Fibroblast of lung (primary cell): Measurements from ENCODE around the gene KRT39. TPM values are rescaled to one million over a fixed set of nuclear protein-coding genes. Genes with fewer than 3 reads are reported as not detected.
A peak's percentile ranks its signal among the peaks of the same experiment; 100 is the strongest.

Experiments used
- DNase-seq, 2 donors: peaks; one replicate each; pipeline versions ENCODE4 v3.0.0 to v3.0.0-alpha.2; 2010; ENCODE audit warnings: low read depth in 2 of 2
- H2AFZ ChIP-seq: 2 replicates; pipeline ENCODE4 v1.5.1; 2012; ENCODE audit warnings: low read length, control low read depth, inconsistent platforms
- H3K27ac ChIP-seq: 2 replicates; pipeline ENCODE4 v1.5.1; 2011; ENCODE audit warnings: low read length, control low read depth; ENCODE audit not compliant: insufficient read depth
- H3K27me3 ChIP-seq: 2 replicates; pipeline ENCODE4 v1.5.1; 2011; ENCODE audit warnings: mild to moderate bottlenecking, low read length; ENCODE audit not compliant: control insufficient read depth, insufficient read depth
- H3K36me3 ChIP-seq: 2 replicates; pipeline ENCODE4 v1.5.1; 2011; ENCODE audit warnings: low read length; ENCODE audit not compliant: control insufficient read depth, insufficient read depth
- H3K4me1 ChIP-seq: 2 replicates; pipeline ENCODE4 v1.5.1; 2011; ENCODE audit warnings: low read length; ENCODE audit not compliant: control insufficient read depth, insufficient read depth; ENCODE audit errors: extremely low read depth
- H3K4me2 ChIP-seq: 2 replicates; pipeline ENCODE4 v1.5.1; 2011; ENCODE audit warnings: low read length, control low read depth; ENCODE audit not compliant: insufficient read depth; ENCODE audit errors: extremely low read depth
- H3K4me3 ChIP-seq, 4 experiments: fragments of 200-600 bp in 1 of 4; sonication (generic) in 1 of 4; replicated peaks in 1 of 4; 2 replicates each; pipeline ENCODE4 v1.5.1; 2011 to 2016; ENCODE audit warnings: low read length in 4 of 4, low read depth in 3 of 4, mild to moderate bottlenecking in 3 of 4, control low read depth in 2 of 4, inconsistent platforms in 1 of 4, mixed read lengths in 1 of 4; ENCODE audit not compliant: insufficient read depth in 1 of 4; ENCODE audit errors: control extremely low read depth in 1 of 4
- H3K79me2 ChIP-seq: 2 replicates; pipeline ENCODE4 v1.5.1; 2012; ENCODE audit warnings: mild to moderate bottlenecking, low read length, inconsistent platforms; ENCODE audit not compliant: control insufficient read depth, insufficient read depth
- H3K9ac ChIP-seq: 2 replicates; pipeline ENCODE4 v1.5.1; 2011; ENCODE audit warnings: mild to moderate bottlenecking, low read length, control low read depth; ENCODE audit not compliant: insufficient read depth
- H3K9me3 ChIP-seq: 2 replicates; pipeline ENCODE4 v1.5.1; 2012; ENCODE audit warnings: low read depth, low read length; ENCODE audit not compliant: control insufficient read depth, insufficient read depth
- H4K20me1 ChIP-seq: 2 replicates; pipeline ENCODE4 v1.5.1; 2011; ENCODE audit warnings: low read length; ENCODE audit not compliant: control insufficient read depth, insufficient read depth; ENCODE audit errors: extremely low read depth
- EZH2 ChIP-seq: IDR thresholded peaks from 2 replicates; pipeline ENCODE4 v1.5.1; 2012; ENCODE audit warnings: low read length, control low read depth, mild to moderate bottlenecking; ENCODE audit errors: missing control alignments
- polyA plus RNA-seq, 2 donors: library from polyadenylated mRNA; depleted of rRNA in 1 of 2; stranded (reverse) in 1 of 2; unstranded in 1 of 2; fragments of >200 nt; gene quantifications; 2 replicates each; pipeline ENCODE4 v1.2.1, GENCODE V29; 2011 to 2012; ENCODE audit warnings: missing spikeins in 1 of 2
- total RNA-seq: library from RNA; depleted of rRNA; stranded (reverse); fragments of >200 nt; gene quantifications from 2 replicates; pipeline ENCODE4 v1.2.1, GENCODE V29; 2014
- TF ChIP-seq, protein P1 (sequence below), 2 donors: IDR thresholded peaks in 1 of 2; conservative IDR thresholded peaks in 1 of 2; 1 replicate in 1 of 2; 2 replicates in 1 of 2; pipeline ENCODE4 v1.5.1; 2011 to 2012; ENCODE audit warnings: low read length in 2 of 2, control low read depth in 1 of 2, inconsistent platforms in 1 of 2, low read depth in 1 of 2, mild to moderate bottlenecking in 1 of 2

Gene KRT39
- total and polyA plus RNA-seq, 2 donors (not counting 1 experiment from before 2014, with no cell fraction given): 0.22 to 0.33 TPM

DNA sequence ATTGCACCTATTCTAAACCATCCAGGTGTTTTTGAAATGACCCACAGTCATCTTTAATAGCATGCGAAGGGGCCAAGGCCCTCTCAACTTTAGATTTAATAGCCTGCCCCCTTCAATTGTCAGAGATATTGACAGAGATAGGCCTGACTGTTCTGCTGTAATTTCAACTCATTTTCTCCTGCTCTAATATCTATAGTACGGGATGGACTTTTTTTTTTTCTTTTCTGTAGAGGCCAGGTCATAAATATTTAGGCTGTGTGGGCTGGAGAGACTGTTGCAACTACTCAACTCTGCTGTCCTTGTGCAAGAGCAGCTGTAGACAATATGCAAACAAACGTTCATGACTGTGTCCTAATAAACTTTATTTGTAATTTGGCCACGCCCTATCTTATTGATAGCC is 57.0 kb downstream of the KRT39 start:
- peak; percentile 60 to 84 for DNase-seq
- Histone ChIP-seq H4K20me1 (no peaks in the 10 kb centered on the region), H3K9me3 (no peaks in the 10 kb centered on the region), H3K4me1 (peaks cover 12% of the 10 kb centered on the region), H3K79me2 (no peaks in the 10 kb centered on the region), H3K4me3 (no peak overlapping the region), H3K27me3 (no peaks in the 10 kb centered on the region), H3K4me2 (peak overlapping the region; percentile 4), H2AFZ (no peak overlapping the region), H3K36me3 (no peaks in the 10 kb centered on the region), H3K9ac (no peak overlapping the region), H3K27ac (peak overlapping the region; percentile 74)
- TF ChIP-seq, protein P1, sequence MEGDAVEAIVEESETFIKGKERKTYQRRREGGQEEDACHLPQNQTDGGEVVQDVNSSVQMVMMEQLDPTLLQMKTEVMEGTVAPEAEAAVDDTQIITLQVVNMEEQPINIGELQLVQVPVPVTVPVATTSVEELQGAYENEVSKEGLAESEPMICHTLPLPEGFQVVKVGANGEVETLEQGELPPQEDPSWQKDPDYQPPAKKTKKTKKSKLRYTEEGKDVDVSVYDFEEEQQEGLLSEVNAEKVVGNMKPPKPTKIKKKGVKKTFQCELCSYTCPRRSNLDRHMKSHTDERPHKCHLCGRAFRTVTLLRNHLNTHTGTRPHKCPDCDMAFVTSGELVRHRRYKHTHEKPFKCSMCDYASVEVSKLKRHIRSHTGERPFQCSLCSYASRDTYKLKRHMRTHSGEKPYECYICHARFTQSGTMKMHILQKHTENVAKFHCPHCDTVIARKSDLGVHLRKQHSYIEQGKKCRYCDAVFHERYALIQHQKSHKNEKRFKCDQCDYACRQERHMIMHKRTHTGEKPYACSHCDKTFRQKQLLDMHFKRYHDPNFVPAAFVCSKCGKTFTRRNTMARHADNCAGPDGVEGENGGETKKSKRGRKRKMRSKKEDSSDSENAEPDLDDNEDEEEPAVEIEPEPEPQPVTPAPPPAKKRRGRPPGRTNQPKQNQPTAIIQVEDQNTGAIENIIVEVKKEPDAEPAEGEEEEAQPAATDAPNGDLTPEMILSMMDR (conservative IDR thresholded peaks at IDR 0.05 in 1 of 2, IDR thresholded peaks at IDR 0.05 in 1 of 2; ENCODE audit: low read depth in 1 of 2, low read length in 2 of 2): no peak
- no peak for TF ChIP-seq EZH2

DNA sequence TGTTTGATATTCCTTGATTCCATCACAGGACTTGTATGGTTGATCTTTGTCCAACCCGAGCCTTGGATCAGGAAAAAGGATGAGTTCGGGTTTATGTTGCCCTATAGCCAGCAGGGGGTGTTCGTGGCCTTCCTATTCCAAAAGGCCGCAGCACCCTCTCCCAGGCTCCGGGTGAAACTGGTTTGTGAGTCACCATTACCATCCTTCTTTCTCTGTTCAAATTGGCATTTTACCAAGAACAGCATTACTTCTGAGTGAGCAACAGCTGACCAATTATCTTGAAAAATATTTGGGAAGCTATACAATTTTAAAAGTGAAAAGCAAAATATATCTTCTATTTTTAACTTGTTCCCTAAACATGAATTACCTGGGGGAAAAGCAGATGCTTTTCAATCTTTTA is 57.4 kb downstream of the KRT39 start:
- no peak overlapping the region for H3K4me2 ChIP-seq
- peak; percentile 94 to 95 for DNase-seq
- no peaks in the 10 kb centered on the region for H3K27me3 ChIP-seq
- no peak overlapping the region for H3K4me3 ChIP-seq
- H3K4me1 ChIP-seq: peaks cover 10% of the 10 kb centered on the region
- H4K20me1 ChIP-seq: no peaks in the 10 kb centered on the region
- H3K79me2 ChIP-seq: no peaks in the 10 kb centered on the region
- no peaks in the 10 kb centered on the region for H3K36me3 ChIP-seq
- no peak overlapping the region for H2AFZ ChIP-seq
- H3K9me3 ChIP-seq: no peaks in the 10 kb centered on the region
- no peak overlapping the region for H3K9ac ChIP-seq
- H3K27ac ChIP-seq: peak overlapping the region; percentile 74
- TF ChIP-seq EZH2: no peak
- TF ChIP-seq, protein P1 (conservative IDR thresholded peaks at IDR 0.05 in 1 of 2, IDR thresholded peaks at IDR 0.05 in 1 of 2; ENCODE audit: low read depth in 1 of 2, low read length in 2 of 2): peak; percentile 72 to 82

Other genes starting within 250 kb of the KRT39 start
Only the 30 nearest of the 33 such genes appear.
- not detected in 2 replicates for gene KRT26, start 194.7 kb downstream of the KRT39 start, total RNA-seq
- gene KRT26, start 194.7 kb downstream of the KRT39 start, polyA plus RNA-seq: not detected in 2 replicates
- gene KRT27, start 184.4 kb downstream of the KRT39 start, total RNA-seq: not detected in 2 replicates
- gene KRT27, start 184.4 kb downstream of the KRT39 start, polyA plus RNA-seq: not detected in 2 replicates
- gene KRT28, start 167.0 kb downstream of the KRT39 start, total RNA-seq: not detected in 2 replicates
- not detected in 2 replicates for gene KRT28, start 167.0 kb downstream of the KRT39 start, polyA plus RNA-seq
- gene KRT10, start 144.3 kb downstream of the KRT39 start, total RNA-seq: 4.1 TPM in 2 replicates
- 26.9 and 45.8 TPM in 2 replicates for gene KRT10, start 144.3 kb downstream of the KRT39 start, polyA plus RNA-seq
- gene KRT12, start 99.7 kb downstream of the KRT39 start, total RNA-seq: not detected in 2 replicates
- gene KRT12, start 99.7 kb downstream of the KRT39 start, polyA plus RNA-seq: not detected in 2 replicates
- gene KRT20, start 81.7 kb downstream of the KRT39 start, total RNA-seq: not detected in 2 replicates
- gene KRT20, start 81.7 kb downstream of the KRT39 start, polyA plus RNA-seq: not detected in 2 replicates
- gene KRT23, start 29.3 kb downstream of the KRT39 start, total RNA-seq: not detected in 2 replicates
- gene KRT23, start 29.3 kb downstream of the KRT39 start, polyA plus RNA-seq: 0.11 and 0.17 TPM in 2 replicates
- not detected in 2 replicates for gene KRT40, start 17.4 kb upstream of the KRT39 start, total RNA-seq
- gene KRT40, start 17.4 kb upstream of the KRT39 start, polyA plus RNA-seq: 0.03 and 0.05 TPM in 2 replicates
- gene KRTAP3-3, start 27.2 kb upstream of the KRT39 start, total RNA-seq: not detected in 2 replicates
- not detected in 2 replicates for gene KRTAP3-3, start 27.2 kb upstream of the KRT39 start, polyA plus RNA-seq
- gene KRTAP3-2, start 33.0 kb upstream of the KRT39 start, total RNA-seq: not detected in 2 replicates
- gene KRTAP3-2, start 33.0 kb upstream of the KRT39 start, polyA plus RNA-seq: not detected in 2 replicates
- not detected in 2 replicates for gene KRTAP3-1, start 42.2 kb upstream of the KRT39 start, total RNA-seq
- gene KRTAP3-1, start 42.2 kb upstream of the KRT39 start, polyA plus RNA-seq: not detected in 2 replicates
- gene KRTAP1-5, start 60.3 kb upstream of the KRT39 start, total RNA-seq: 0.17 TPM in 1 of 2 replicates, not detected in the other
- gene KRTAP1-5, start 60.3 kb upstream of the KRT39 start, polyA plus RNA-seq: 6.2 and 6.3 TPM in 2 replicates
- gene KRTAP1-4, start 63.2 kb upstream of the KRT39 start, total RNA-seq: not detected in 2 replicates
- gene KRTAP1-4, start 63.2 kb upstream of the KRT39 start, polyA plus RNA-seq: not detected in 2 replicates
- not detected in 2 replicates for gene KRTAP1-3, start 67.9 kb upstream of the KRT39 start, total RNA-seq
- gene KRTAP1-3, start 67.9 kb upstream of the KRT39 start, polyA plus RNA-seq: not detected in 2 replicates
- not detected in 2 replicates for gene KRTAP1-1, start 74.5 kb upstream of the KRT39 start, total RNA-seq
- 0.25 and 0.64 TPM in 2 replicates for gene KRTAP1-1, start 74.5 kb upstream of the KRT39 start, polyA plus RNA-seq
- not detected in 2 replicates for gene KRTAP2-1, start 80.4 kb upstream of the KRT39 start, total RNA-seq
- gene KRTAP2-1, start 80.4 kb upstream of the KRT39 start, polyA plus RNA-seq: not detected in 2 replicates
- gene KRTAP2-2, start 88.3 kb upstream of the KRT39 start, total RNA-seq: not detected in 2 replicates
- gene KRTAP2-2, start 88.3 kb upstream of the KRT39 start, polyA plus RNA-seq: not detected in 2 replicates
- not detected in 2 replicates for gene KRTAP2-3, start 93.2 kb upstream of the KRT39 start, total RNA-seq
- 0.84 and 2.6 TPM in 2 replicates for gene KRTAP2-3, start 93.2 kb upstream of the KRT39 start, polyA plus RNA-seq
- gene KRTAP2-4, start 98.9 kb upstream of the KRT39 start, total RNA-seq: not detected in 2 replicates
- not detected in 2 replicates for gene KRTAP2-4, start 98.9 kb upstream of the KRT39 start, polyA plus RNA-seq
- gene KRTAP4-7, start 117.2 kb upstream of the KRT39 start, total RNA-seq: not detected in 2 replicates
- gene KRTAP4-7, start 117.2 kb upstream of the KRT39 start, polyA plus RNA-seq: not detected in 2 replicates
- gene KRTAP4-8, start 131.2 kb upstream of the KRT39 start, total RNA-seq: not detected in 2 replicates
- gene KRTAP4-8, start 131.2 kb upstream of the KRT39 start, polyA plus RNA-seq: not detected in 2 replicates
- gene KRTAP4-16, start 135.3 kb upstream of the KRT39 start, total RNA-seq: not detected in 2 replicates
- gene KRTAP4-16, start 135.3 kb upstream of the KRT39 start, polyA plus RNA-seq: not detected in 2 replicates
- not detected in 2 replicates for gene KRTAP4-9, start 138.4 kb upstream of the KRT39 start, total RNA-seq
- gene KRTAP4-9, start 138.4 kb upstream of the KRT39 start, polyA plus RNA-seq: not detected in 2 replicates
- not detected in 2 replicates for gene KRTAP4-11, start 151.4 kb upstream of the KRT39 start, total RNA-seq
- gene KRTAP4-11, start 151.4 kb upstream of the KRT39 start, polyA plus RNA-seq: not detected in 2 replicates
- not detected in 2 replicates for gene KRTAP4-12, start 157.2 kb upstream of the KRT39 start, total RNA-seq
- 0.23 TPM in 1 of 2 replicates, not detected in the other for gene KRTAP4-12, start 157.2 kb upstream of the KRT39 start, polyA plus RNA-seq
- not detected in 2 replicates for gene KRTAP4-6, start 173.6 kb upstream of the KRT39 start, total RNA-seq
- not detected in 2 replicates for gene KRTAP4-6, start 173.6 kb upstream of the KRT39 start, polyA plus RNA-seq
- gene KRTAP4-5, start 182.9 kb upstream of the KRT39 start, total RNA-seq: not detected in 2 replicates
- gene KRTAP4-5, start 182.9 kb upstream of the KRT39 start, polyA plus RNA-seq: not detected in 2 replicates
- not detected in 2 replicates for gene KRTAP4-4, start 193.8 kb upstream of the KRT39 start, total RNA-seq
- not detected in 2 replicates for gene KRTAP4-4, start 193.8 kb upstream of the KRT39 start, polyA plus RNA-seq
- not detected in 2 replicates for gene KRTAP4-3, start 201.3 kb upstream of the KRT39 start, total RNA-seq
- not detected in 2 replicates for gene KRTAP4-3, start 201.3 kb upstream of the KRT39 start, polyA plus RNA-seq
- gene KRTAP4-2, start 211.3 kb upstream of the KRT39 start, total RNA-seq: not detected in 2 replicates
- not detected in 2 replicates for gene KRTAP4-2, start 211.3 kb upstream of the KRT39 start, polyA plus RNA-seq